AG10803 (cell line): ENCODE measurements around the gene ZNF598.

Experiments
- DNase-seq: peaks from one replicate; pipeline ENCODE4 v3.0.0; 2010; ENCODE audit warnings: low read depth
- H3K4me3 ChIP-seq: 2 replicates; pipeline ENCODE4 v1.5.1; 2011; ENCODE audit warnings: mild to moderate bottlenecking, low read length, control low read depth
- CTCF ChIP-seq: conservative IDR thresholded peaks from 2 replicates; pipeline ENCODE4 v1.5.1; 2011; ENCODE audit warnings: mild to moderate bottlenecking, low read length, control low read depth, inconsistent platforms

Gene ZNF598

DNA sequence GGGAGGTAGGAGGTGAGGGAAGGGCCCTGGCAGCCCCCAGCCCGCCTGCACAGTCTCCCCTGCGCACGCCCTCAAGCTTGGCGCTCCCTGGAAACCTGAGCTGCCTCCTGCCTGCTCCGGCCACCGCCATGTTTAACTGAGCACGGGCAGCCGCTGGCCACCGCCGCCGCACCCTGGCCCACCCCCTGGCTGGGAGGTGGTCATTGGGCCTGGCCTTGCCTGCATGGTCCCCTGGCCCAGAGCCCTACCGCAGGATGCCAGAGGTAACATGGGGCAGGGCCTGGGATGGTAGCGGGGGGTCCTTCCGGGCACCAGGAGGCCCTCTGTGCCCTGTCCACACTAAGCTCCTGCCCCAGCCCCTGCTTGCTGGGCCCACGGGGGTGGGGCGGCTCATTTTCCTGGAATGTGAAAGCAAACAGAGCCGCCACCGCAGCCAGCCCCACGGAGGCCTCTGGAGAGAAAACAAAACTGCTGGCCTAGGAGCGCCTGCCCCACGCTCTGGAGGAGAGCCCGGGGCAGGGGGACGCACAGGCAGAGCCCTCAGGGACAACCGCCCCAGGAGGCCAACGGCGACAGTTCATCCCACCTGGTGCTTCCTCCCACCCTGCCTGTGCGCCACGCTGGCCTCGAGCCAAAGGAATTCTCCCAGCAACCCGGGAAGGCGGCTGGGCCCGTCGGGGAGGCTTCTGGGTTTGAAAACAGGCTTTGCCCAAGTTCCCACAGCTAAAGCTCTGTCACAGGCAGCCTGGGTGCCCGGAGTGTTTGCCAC lies 26.0 kb upstream of the ZNF598 start:
- peak overlapping the region; percentile 39 for H3K4me3 ChIP-seq
- no peak for TF ChIP-seq CTCF
- DNase-seq: peak; percentile 86

- no peak for TF ChIP-seq CTCF
Measured at GRCh38 chr16:2034696-2035430, 25.2 kb upstream of the ZNF598 start.

GRCh38 chr16:2033909-2034695 lies 24.5 kb upstream of the ZNF598 start:
- DNase-seq: peak; percentile 49
- H3K4me3 ChIP-seq: peak overlapping the region; percentile 42

More at GRCh38 chr16:2034696-2035430, 25.2 kb upstream of the ZNF598 start:
- H3K4me3 ChIP-seq: peak overlapping the region; percentile 39
- no peak for DNase-seq

DNA sequence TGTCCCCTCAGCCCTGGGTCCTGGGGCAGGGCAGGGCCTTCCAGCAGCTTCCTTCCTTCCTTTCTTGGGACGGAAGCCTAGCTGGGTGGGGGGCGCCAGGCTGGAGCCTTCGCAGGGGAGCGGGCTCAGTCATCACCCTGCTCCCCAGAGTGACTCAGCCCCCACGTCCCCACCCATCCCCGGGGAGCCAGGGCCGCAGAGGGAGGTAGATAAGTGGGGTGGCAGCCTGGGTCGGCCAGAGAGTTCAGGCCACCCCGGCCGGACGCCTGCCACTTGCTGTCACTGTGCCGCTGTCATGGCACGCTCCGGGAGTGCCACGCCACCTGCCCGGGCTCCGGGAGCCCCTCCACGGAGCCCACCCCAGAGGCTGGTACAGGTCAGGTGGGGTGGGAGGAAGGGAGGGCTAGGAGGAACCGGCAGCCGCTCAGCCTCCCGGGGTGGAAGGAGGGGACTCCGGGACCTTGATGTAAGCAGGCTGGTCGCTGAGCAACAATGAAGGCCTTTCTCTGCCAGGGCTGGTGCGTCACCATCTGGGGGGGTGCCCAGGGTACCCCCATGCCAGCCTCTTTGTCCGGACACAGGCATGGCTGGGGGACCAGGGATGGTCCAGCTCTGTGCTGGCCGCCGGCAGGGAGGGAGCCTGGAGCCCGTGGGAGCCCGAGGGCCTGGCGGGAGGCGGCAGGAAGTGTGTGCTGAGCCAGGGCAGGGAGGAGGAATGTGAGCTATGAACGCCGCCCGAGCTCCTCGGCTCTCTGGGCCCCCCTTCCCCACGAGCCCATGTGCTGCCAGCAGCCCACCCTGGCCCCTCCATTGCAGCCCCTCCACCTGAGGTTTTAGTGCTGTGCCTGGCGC lies 23.7 kb upstream of the ZNF598 start:
- peak; percentile 79 for DNase-seq

DNA sequence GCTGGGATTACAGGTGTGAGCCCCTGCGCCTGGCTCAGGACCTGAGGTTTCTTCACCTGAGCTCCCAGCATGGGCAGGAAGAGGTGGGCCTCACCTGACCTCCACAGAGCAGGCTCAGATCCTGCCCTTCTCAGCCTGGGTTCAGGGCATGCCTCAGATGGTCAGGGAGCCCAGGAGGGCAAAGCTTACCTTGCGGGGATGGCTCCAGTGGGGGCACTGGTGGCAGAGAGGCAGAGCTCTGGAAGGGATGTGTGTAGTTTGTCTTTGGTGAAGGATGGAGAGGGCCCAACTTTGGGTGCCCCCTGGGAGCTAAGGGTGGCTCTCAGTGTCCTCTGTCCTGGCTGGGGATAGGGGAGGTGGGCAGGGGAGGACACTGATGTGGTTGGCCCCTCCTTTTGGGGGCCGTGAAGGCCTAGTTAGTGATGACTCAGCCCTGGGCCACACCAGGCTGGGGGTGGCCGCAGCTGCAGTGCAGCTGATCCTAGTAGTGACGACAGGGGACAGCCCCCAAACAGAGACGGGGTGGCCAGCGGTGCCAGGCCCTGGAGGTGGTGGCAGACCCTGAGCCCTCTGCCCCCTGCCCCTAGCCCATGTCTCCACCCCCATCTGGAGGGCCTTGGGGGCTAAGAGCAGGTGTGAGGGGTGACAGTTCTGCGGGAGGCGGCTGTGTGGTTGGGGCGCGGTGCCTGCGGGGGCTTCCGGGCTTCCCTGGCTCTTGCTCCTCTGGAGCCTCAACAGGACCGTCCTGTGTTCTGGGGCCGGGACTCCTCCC lies 22.9 kb upstream of the ZNF598 start:
- DNase-seq: peak; percentile 44
- TF ChIP-seq CTCF: no peak
- peak overlapping the region; percentile 42 for H3K4me3 ChIP-seq

More for the DNA sequence above, 23.7 kb upstream of the ZNF598 start:
- no peak for TF ChIP-seq CTCF
- H3K4me3 ChIP-seq: peak overlapping the region; percentile 42

GRCh38 chr16:2031081-2031577 lies 21.5 kb upstream of the ZNF598 start:
- no peak overlapping the region for H3K4me3 ChIP-seq
- no peak for TF ChIP-seq CTCF
- no peak for DNase-seq
